NCI-H2196 treated with DMSO at 0.1 percent for 48 hours (cell line): ENCODE results near the gene DUSP5.

Experiments used
- DNase-seq: peaks from one replicate; lab custom pipeline; 2025; ENCODE audit not compliant: unreplicated experiment; lab: John Stamatoyannopoulos, UW

The DUSP5 gene

GRCh38 chr10:110479710-110480109 lies 18.0 kb upstream of the DUSP5 start:
- no peak for DNase-seq

GRCh38 chr10:110480387-110480786 lies 17.3 kb upstream of the DUSP5 start:
- DNase-seq, result no peak

- no peak for DNase-seq
Measured at GRCh38 chr10:110481919-110482318, 15.8 kb upstream of the DUSP5 start.

DNA sequence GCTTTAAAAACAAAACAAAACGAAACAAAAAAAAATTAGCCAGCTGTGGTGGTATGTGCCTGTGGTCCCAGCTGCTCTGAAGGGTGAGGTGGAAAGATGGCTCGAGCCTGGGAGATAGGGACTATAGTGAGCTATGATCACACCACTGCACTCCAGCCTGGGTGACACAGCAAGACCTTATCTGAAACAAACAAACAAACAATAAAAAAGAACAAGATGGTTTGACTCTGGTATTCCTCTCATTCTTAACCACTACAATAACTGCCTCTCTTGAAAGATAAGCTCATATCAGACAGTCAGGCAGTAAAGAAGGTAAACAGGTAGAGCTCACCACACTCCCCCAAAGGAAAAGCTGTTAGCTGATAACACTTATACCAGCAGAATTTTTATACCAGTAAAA lies 14.1 kb upstream of the DUSP5 start:
- no peak for DNase-seq

DNA sequence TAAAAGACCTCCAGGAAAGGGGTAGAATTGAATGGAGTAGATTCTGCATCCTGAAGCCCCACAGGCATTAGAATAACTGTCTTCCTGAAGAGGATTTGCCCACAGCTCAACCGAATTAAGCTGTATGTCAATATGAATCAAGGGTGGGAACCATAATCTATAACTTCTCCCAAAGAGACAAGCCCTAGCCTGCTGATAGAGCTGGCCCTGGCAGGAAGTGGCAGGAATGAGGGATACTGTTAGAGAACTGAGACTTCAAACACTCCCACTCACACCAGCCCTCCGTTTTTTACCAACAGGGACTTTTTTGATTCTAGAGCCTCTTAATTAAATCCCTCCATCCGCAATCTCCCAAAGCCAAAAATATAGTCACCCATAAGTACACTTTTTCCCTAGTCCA lies 12.2 kb upstream of the DUSP5 start:
- no peak for DNase-seq

- no peak for DNase-seq
Measured at GRCh38 chr10:110486680-110487410, 10.9 kb upstream of the DUSP5 start.

GRCh38 chr10:110487411-110488331 lies 10.0 kb upstream of the DUSP5 start:
- no peak for DNase-seq

GRCh38 chr10:110488332-110488681 lies 9.4 kb upstream of the DUSP5 start:
- DNase-seq, result no peak

GRCh38 chr10:110488940-110489339 lies 8.8 kb upstream of the DUSP5 start:
- no peak for DNase-seq

DNA sequence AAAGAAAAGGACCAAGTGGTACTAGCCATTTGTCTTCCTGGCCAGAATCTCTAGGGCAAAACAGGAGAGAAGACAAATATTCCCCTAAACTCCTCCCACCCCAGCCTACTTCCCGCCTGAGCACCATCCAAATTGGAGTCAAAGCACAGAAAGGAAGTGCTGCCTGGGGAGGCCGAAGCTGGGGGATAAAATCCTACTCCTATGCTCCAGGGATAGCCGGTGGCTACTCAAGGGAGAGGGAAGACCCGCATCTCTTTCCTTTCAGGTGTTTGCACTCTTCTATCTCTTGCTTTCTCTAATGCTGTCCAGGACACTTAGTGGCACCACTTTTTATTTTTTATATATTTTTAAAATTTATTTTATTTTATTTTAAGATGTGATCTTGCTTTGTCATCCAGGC lies 7.1 kb upstream of the DUSP5 start:
- no peak for DNase-seq

DNA sequence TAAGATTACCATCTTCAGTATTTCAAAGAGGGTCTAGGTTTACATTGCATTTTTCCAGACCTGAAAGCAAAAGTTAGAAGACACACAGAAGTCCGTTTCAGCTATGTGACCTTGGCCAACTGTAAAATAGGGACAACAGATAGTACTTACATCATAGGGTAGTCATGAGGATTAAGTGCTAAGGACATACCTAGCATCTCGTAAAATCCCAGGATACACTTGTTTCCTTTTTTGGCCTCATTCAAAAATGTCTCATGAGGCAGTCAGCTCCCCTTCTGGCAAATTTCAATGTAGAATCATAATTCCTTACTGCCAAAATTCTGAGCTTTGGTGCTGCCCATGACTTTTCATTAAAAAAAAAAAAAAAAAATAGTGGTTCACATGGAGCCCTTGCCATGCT lies 6.4 kb upstream of the DUSP5 start:
- DNase-seq, result no peak

- no peak for DNase-seq
Measured at GRCh38 chr10:110492069-110492822, 5.5 kb upstream of the DUSP5 start.

- no peak for DNase-seq
Measured at GRCh38 chr10:110493832-110494426, 3.8 kb upstream of the DUSP5 start.

DNA sequence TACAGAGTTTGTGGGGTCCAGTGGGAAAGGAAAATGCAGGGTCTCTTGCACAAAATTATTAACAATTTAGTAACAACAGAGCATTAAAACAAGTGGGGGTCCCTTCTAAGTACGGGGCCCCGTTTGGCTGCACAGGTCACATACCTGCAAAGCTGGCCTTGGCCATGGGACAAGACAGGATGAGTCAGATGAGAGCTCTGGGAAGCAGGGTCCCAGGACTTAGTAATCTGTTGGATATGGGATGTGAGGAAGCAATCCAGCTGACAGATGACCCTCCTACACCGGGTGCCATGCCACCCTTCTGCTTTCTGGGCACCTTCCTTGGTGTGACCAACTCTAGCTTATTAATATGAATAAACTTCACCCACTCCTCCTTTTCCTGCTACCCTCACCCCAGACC lies 3.2 kb upstream of the DUSP5 start:
- no peak for DNase-seq

DNA sequence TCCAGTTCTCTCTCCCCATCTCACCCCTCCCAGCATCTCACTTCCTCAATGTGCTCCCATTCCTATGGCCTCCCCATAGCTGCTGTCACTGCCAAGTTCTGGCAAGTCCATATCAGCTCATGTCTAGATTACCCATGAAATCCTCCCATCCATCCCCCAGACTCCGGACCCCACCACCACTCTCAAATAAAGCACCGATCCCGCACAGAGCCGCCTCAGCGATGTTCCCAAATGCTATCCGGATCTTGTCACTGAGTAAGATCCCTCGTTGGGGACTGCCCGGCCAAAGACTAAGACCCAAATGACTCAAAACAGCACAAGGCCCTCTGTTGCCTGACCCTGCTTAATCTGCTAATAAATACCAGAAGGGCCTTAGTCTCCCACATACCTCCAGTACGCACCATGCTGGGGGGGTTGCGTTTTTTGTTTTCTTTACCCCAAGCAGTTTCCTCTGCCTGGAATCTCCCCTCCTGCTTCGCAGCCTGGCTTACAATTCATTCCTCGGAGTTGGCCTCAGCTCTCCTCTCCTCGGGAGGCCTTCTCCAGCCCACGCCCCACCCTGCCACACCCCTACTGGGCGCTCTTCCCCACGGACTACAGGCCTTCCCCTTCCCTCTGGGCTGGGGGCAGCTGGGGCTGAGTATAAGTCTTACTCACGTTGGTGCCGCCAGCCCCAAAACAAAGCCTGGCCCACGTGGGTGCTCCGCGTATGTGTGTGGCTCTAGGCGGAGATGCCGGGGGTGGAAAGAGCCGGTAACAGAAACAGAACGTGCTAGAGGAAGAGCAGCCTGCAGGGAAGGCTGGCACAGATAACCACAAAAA lies 1.8 kb upstream of the DUSP5 start:
- no peak for DNase-seq

GRCh38 chr10:110496553-110497437 lies 912 bp upstream of the DUSP5 start:
- DNase-seq, result no peak

DNA sequence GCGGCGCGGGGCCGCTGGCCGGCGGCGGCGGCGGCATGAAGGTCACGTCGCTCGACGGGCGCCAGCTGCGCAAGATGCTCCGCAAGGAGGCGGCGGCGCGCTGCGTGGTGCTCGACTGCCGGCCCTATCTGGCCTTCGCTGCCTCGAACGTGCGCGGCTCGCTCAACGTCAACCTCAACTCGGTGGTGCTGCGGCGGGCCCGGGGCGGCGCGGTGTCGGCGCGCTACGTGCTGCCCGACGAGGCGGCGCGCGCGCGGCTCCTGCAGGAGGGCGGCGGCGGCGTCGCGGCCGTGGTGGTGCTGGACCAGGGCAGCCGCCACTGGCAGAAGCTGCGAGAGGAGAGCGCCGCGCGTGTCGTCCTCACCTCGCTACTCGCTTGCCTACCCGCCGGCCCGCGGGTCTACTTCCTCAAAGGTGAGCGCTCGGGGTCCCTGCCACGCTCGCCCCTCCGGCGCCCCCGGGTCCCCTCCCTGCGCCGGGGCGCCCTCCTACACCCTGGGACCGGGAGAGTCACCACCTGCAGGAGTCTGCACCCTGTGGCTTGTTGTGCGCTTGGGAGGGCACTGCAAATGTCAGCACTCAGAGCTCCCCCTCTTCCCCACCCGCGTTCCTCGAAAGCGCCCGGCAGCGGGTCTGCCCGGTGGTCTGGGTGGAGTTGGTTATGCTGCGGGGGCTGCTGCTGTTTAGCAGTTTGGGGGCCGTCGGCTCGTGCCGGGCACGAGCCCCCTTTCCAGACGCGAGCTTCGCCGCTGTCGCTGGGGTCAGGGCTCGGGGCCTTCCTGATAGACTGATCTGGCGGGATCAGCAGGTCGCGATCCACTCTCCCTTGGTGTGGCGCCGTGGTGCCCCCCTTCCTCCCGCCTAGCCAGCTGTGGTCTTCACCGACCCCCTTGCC lies 627 bp downstream of the DUSP5 start:
- DNase-seq, result no peak

DNA sequence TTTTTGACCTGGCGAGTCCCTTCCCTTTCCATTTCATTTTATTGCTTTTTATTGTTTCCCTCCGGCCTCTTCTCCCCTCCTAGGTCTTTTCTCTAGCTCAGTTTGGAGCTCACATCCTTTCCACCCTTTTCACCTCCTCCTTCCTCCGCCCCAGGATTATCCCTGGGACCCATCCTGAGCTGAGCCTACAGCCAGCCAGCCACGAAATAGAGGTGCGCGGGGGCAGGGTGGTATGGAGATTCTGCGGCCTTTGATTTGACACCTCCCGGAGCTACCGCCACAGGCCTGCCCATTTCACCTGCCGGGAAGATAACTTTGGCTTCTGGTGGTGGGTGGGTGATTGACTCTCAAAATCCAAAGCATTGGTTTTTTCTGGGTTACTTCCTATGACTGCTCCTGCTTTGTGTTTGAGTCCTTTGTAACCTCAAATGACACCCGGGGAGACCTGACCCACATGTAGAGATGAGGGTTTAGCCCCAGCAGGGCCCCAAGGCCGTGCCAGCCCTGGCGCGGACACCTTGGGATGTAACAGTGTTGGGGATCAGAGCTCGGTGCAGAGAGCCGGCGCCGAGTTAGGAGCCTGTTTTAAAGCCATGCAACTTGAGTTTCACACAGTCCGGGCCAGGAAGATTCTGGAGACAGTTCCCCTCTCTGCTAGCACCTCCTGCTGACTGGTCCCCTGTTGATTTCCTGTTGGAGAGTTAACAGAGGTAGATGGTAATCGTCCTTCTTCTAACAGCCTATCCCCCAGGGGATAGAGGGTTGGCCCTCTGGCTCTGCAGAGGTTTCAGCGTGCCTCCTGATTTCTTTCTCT lies 1.5 kb downstream of the DUSP5 start:
- no peak for DNase-seq
